Amniotic stem cell (primary cell): ENCODE results near the gene INKA2.

Experiments used
- DNase-seq: peaks from one replicate; lab custom pipeline; 2025; lab: John Stamatoyannopoulos, UW

Gene INKA2

DNA sequence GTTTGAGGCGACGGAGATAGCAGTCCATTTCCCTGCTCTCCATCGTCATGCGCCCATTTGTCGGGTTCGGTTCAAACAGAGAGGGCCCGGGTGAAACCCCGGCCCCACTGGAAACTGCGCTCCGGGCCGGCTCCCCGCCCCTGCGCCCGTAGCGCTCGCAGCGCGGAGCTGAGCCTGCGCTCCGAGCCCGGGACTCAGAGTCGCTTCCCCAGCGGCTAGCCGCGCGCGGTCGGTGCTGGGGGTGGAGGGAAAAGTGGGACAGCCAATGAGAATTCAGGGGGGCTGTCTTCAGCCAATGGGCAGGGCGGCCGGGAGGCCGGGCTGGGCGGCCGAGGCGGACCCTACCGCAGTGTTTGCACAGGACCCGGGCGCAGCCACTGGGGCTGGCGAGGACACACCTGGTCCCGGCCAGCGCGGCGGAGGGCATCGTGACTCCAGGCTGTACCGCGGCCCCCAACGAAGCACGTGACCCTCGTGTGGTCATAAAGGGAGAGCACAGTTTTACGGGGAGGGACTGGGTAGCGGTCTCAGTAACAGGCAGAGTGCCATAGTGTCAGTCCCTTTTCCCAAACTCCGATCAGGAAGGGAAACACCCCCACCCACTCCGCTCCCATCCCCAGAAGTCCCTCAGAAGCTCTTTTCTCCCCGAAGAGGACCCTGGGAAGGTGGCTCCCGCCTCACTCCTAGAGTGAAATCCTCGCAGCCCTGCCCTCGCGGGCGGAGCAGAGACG, at the start of gene INKA2:
Gene INKA2 (minus strand): TSS at position 202 of the 731 bp plus-strand sequence. CDS start 153 bp downstream, at position 49.
- DNase-seq = peak; percentile 73

DNA sequence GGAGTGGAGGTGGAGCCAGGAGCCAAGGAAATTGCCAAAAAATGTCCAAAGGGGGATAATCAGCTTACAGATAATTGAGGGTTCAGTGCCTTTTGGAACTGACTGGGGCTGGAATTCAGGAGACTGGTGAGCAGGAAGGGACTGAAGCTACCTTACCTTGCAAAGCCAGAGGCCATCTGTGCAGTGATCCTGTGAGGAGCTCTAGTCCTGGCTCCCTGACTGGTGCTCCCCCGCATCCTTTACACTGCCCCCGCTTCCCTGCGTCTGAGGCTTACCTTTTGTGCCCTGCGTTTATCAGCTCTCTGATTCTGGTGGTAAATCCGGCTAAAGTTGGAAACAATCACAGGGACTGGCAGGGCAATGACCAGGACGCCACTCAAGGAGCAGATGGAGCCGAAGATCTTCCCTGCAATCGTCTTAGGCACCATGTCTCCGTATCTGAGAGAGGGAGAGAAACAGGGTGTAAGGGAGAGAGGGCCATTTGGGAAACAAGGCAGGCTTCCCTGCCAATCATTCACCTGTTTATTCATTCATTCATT, 47.5 kb upstream of the INKA2 start:
- no peak for DNase-seq

GRCh38 chr1:111784273-111784901, 45.2 kb upstream of the INKA2 start:
- no peak for DNase-seq

DNA sequence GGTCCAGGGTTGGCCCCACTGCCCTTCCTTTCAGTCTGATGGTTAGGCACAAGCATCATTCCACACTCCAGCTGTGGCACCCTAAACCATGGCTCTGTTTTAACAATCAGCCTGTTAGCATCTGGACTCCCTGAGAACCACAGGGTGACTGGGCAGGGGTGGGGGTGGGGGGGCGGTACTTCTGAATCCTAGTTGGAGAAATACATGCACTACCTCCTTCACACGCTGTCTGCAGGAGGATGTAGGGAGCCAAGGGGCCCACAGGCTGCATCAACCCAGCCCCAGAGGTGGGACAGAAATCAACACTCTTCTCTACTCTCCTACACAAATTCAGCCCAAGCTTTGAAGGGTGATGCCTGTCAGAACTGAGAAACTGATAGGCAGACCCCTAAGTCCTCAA, 40.4 kb upstream of the INKA2 start:
- no peak for DNase-seq

DNA sequence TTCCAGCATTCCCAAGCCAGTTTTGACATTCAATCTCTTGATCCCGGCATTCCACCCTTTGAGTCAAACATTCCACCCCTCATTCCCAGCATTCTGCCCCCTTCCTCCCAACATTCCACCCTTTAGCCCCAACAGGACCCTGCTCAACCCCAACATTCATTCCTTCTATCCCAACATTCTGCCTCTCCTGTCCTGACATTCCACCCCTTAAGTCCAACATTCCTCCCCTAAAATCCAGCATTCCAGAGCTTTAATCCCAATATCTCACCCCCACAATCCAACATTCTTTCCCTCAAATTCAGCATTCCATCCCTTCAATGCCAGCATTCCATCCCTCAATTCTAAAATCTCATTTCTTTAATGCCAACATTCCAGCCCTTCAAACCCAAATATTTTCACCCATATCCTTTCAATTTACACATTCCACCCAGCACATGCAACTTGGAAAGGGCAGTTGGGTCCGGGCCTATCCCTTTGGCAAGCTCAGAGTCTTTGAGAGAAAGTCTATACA, 39.4 kb upstream of the INKA2 start:
- DNase-seq = no peak

- DNase-seq = no peak
These were observed 38.9 kb upstream of the INKA2 start for GRCh38 chr1:111778066-111778465.

DNA sequence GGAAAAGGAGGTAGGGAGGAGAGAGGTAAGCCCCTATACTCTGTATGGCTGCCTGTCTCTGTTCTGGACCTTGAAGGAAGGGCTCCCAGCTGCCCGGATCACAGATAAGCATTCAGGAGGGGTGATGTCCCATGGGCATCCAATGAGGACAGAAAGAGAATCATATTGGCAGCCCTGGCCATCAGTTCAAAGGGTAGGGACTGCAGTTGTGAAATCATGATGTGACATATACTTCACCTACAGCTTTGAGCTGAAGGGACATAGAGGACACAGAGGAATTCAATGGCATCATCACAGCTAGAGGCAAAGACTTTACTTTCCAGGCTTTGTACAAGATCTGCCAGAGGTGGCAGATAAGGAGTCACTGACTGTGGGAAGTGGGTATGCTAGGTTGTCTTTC, 38.1 kb upstream of the INKA2 start:
- DNase-seq = no peak

GRCh38 chr1:111776861-111777260, 37.7 kb upstream of the INKA2 start:
- no peak for DNase-seq

- no peak for DNase-seq
These were observed 37.2 kb upstream of the INKA2 start for GRCh38 chr1:111776391-111776790.

- no peak for DNase-seq
These were observed 36.8 kb upstream of the INKA2 start for GRCh38 chr1:111775966-111776365.

DNA sequence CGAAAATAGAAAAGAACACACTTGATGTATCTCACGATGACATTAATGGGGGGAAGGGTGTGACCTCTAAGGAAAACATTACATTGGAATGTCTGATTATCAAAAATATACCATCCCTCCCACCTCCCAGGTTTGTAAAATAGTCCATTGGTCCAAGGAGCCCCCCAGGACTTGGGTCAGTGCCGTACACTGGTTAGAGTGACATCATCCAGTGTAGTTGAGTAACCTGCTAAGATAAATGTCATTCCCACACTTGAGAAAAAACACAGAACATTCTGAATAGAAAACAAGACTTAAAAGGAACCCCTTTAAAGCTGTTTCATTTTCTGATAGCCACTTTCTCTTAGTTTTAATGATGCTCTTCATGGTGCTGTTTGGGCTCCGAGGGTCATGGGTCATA, 31.7 kb upstream of the INKA2 start:
- no peak for DNase-seq

- DNase-seq = peak; percentile 45
These were observed 30.4 kb upstream of the INKA2 start for GRCh38 chr1:111769517-111770146.

DNA sequence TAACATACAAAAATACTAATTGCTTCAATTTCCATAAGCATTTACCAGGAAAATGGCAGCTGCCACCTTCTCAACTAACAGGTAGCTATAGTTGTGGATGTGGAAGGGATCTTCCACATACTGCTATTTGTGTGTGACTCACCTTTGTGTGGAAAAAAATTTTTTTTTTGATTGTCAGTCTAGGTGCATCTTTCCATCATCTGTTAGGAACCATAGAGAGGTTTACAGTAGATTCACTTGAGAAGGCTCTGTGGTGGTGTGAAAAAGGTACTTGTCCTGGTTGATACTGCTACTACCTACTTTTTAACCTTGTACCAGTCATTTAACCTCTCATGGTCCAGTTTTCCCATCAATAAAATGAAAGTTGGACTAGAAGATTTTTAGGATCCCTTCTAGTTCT, 29.4 kb upstream of the INKA2 start:
- DNase-seq = no peak

- DNase-seq = no peak
These were observed 28.8 kb upstream of the INKA2 start for GRCh38 chr1:111768023-111768422.

- DNase-seq = no peak
These were observed 23.1 kb upstream of the INKA2 start for GRCh38 chr1:111762332-111762731.

DNA sequence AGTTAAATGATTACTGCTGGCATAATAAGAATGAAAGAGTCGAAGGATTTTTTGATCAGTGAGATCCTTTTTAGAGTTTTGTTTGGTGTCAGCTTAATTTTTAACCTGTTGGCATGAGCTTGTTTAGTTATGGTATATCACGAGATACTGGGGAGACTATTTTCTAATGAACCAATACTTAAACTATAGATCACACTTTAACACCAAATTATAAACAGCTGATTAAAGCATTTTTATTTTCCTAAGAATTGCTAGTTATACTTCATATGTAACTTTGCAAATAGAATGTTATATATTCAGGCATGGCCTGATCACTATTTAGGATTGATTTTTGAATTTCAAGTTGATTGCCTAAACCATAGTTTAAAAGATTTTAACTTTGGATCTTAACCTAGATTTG, 22.5 kb upstream of the INKA2 start:
- no peak for DNase-seq

GRCh38 chr1:111758373-111758772, 19.2 kb upstream of the INKA2 start:
- DNase-seq = no peak

GRCh38 chr1:111756124-111756513, 16.9 kb upstream of the INKA2 start:
- no peak for DNase-seq

GRCh38 chr1:111755331-111756123, 16.3 kb upstream of the INKA2 start, which contains the start of gene DDX20:
DDX20 (plus strand) TSS chr1:111755901; CDS start chr1:111755925, 24 bp downstream.
- DNase-seq = peak; percentile 98

DNA sequence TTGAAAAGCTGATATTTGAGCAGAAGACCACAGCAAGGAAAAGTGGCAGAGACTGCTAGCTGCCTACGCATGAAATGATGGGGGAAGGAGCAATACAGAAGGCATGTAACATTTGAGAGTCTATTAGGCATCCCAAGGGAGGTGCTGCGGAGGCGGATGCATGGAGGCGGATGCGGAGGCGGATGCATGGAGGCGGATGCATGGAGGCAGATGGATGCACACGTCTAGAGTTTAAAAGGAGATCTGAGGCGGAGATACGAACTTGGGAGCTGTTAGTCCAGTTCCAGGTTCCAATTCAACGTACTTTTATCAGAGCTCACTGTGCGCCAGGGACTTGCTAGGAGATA, 15.8 kb upstream of the INKA2 start:
- no peak for DNase-seq

DNA sequence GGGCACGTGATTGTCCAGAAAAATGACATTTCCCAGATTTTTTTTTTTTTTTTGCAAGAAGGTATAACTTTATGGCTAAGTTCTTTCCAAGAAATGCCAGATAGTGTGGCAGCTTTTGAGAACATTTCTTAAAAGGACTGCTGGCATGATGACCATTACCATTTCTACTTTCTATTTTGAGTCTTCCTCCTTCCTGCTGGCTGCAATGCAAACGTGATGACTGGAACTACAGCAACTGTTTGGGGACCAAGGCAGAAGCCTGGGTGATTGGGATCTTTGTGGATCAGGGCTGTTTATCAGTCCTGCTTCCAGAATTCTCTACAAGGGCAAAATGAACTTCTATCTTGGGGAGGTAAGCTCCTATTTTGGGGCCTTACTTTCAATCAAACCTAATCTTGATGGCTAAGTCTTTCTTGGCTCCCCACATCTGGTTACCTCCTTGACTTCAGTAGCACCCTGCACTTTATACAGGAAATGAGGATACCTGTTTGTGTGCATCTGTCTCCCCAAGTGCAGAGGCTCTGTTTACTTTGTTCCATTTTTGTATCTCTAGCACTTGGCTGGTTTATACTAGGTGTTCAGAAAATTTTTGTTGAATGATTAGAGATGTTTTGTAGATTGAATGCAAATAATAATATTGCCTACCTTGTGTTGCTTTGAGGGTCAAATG, 12.8 kb upstream of the INKA2 start:
- no peak for DNase-seq
